NCI-H2227 (cell line): ENCODE data around the gene RUNX1.
"Not testable (repeated sequence)": the region's sequence is repeated elsewhere in the genome, so short reads cannot be mapped to it uniquely, and the experiment has no call there.

Source experiments
- DNase-seq: peaks from one replicate; lab custom pipeline; 2025; ENCODE audit not compliant: unreplicated experiment; lab: John Stamatoyannopoulos, UW

RUNX1 gene

GRCh38 chr21:34973685-34974084, 75.4 kb downstream of the RUNX1 start:
- no peak for DNase-seq

GRCh38 chr21:34971656-34972055, 77.4 kb downstream of the RUNX1 start:
- DNase-seq: no peak

GRCh38 chr21:34970566-34970965, 78.5 kb downstream of the RUNX1 start:
- DNase-seq: no peak

GRCh38 chr21:34970167-34970500, 79.0 kb downstream of the RUNX1 start:
- DNase-seq: no peak

- DNase-seq: no peak
Observed at GRCh38 chr21:34969423-34970166, 79.5 kb downstream of the RUNX1 start.

- no peak for DNase-seq
Observed at GRCh38 chr21:34968414-34969333, 80.4 kb downstream of the RUNX1 start.

GRCh38 chr21:34967509-34968289, 81.4 kb downstream of the RUNX1 start:
- no peak for DNase-seq

- not testable (repeated sequence) for DNase-seq
Observed at GRCh38 chr21:34966881-34967280, 82.2 kb downstream of the RUNX1 start.

- no peak for DNase-seq
Observed at GRCh38 chr21:34965200-34966174, 83.6 kb downstream of the RUNX1 start.

GRCh38 chr21:34962586-34963222, 86.4 kb downstream of the RUNX1 start:
- no peak for DNase-seq

GRCh38 chr21:34962136-34962535, 87.0 kb downstream of the RUNX1 start:
- DNase-seq: no peak

GRCh38 chr21:34960687-34961086, 88.4 kb downstream of the RUNX1 start:
- DNase-seq: no peak

- DNase-seq: no peak
Observed at GRCh38 chr21:34959607-34960006, 89.5 kb downstream of the RUNX1 start.

GRCh38 chr21:34958040-34958439, 91.1 kb downstream of the RUNX1 start:
- no peak for DNase-seq

GRCh38 chr21:34956416-34957316, 92.4 kb downstream of the RUNX1 start:
- no peak for DNase-seq

GRCh38 chr21:34953950-34954349, 95.2 kb downstream of the RUNX1 start:
- DNase-seq: no peak

- DNase-seq: no peak
Observed at GRCh38 chr21:34952701-34953100, 96.4 kb downstream of the RUNX1 start.

GRCh38 chr21:34951868-34952267, 97.2 kb downstream of the RUNX1 start:
- DNase-seq: not testable (repeated sequence)

GRCh38 chr21:34950980-34951379, 98.1 kb downstream of the RUNX1 start:
- no peak for DNase-seq
